Common myeloid progenitor, CD34-positive (primary cell): ENCODE measurements around the gene CPNE9.

ENCODE experiments used
- CTCF ChIA-PET: fragments of 350-600 bp; sonication (Branson Sonifier 250); formaldehyde crosslinking; loops from one replicate; lab custom pipeline; 2021; ENCODE audit warnings: antibody characterized with exemption; lab: Charles Lee
- POLR2A ChIA-PET: fragments of 350-600 bp; sonication (Branson Sonifier 250); formaldehyde crosslinking; loops from one replicate; lab custom pipeline; 2021; ENCODE audit warnings: antibody characterized with exemption; lab: Charles Lee
- DNase-seq, 3 donors: peaks; one replicate each; pipeline versions ENCODE4 v3.0.0 to v3.0.0-alpha.2; 2013
- H3K27ac ChIP-seq, 2 experiments: 1 replicate in 1 of 2; 2 replicates in 1 of 2; pipeline ENCODE4 v1.7.0; 2013; ENCODE audit warnings: inconsistent platforms in 2 of 2, low read length in 2 of 2, mild to moderate bottlenecking in 2 of 2, low read depth in 1 of 2, moderate library complexity in 1 of 2; ENCODE audit not compliant: severe bottlenecking in 2 of 2, insufficient read depth in 1 of 2, poor library complexity in 1 of 2
- H3K27me3 ChIP-seq, 5 experiments: replicated peaks in 2 of 5; 1 replicate in 3 of 5; 2 replicates in 2 of 5; pipeline versions ENCODE4 v1.6.1 to v1.7.0; 2013; ENCODE audit warnings: low read length in 4 of 5, mild to moderate bottlenecking in 2 of 5, moderate library complexity in 2 of 5, inconsistent platforms in 1 of 5; ENCODE audit not compliant: insufficient read depth in 5 of 5, control insufficient read depth in 4 of 5
- H3K36me3 ChIP-seq, 4 experiments: 1 replicate in 2 of 4; 2 replicates in 2 of 4; pipeline versions ENCODE4 v1.6.1 to v1.7.0; 2013; ENCODE audit warnings: low read length in 3 of 4, control low read depth in 1 of 4, mild to moderate bottlenecking in 1 of 4; ENCODE audit not compliant: control insufficient read depth in 4 of 4, insufficient read depth in 4 of 4
- H3K4me1 ChIP-seq, 4 experiments: 1 replicate in 3 of 4; 2 replicates in 1 of 4; pipeline versions ENCODE4 v1.6.1 to v1.7.1; 2013; ENCODE audit warnings: low read length in 3 of 4, mild to moderate bottlenecking in 3 of 4, control low read depth in 1 of 4, inconsistent platforms in 1 of 4, moderate library complexity in 1 of 4; ENCODE audit not compliant: control insufficient read depth in 4 of 4, insufficient read depth in 4 of 4; ENCODE audit errors: control extremely low read depth in 1 of 4
- H3K4me3 ChIP-seq, 7 experiments: 1 replicate in 4 of 7; 2 replicates in 3 of 7; pipeline versions ENCODE4 v1.5.1 to v1.7.0; 2013; ENCODE audit warnings: mild to moderate bottlenecking in 7 of 7, low read length in 6 of 7, moderate library complexity in 6 of 7, inconsistent platforms in 2 of 7, low read depth in 2 of 7, control low read depth in 1 of 7; ENCODE audit not compliant: insufficient read depth in 4 of 7, control insufficient read depth in 1 of 7; ENCODE audit errors: extremely low read depth in 1 of 7
- H3K9me3 ChIP-seq, 5 experiments: 1 replicate in 4 of 5; 2 replicates in 1 of 5; pipeline versions ENCODE4 v1.6.1 to v1.7.1; 2013; ENCODE audit warnings: low read length in 4 of 5, mild to moderate bottlenecking in 2 of 5, inconsistent platforms in 1 of 5, low read depth in 1 of 5, moderate library complexity in 1 of 5; ENCODE audit not compliant: control insufficient read depth in 4 of 5, insufficient read depth in 2 of 5; ENCODE audit errors: control extremely low read depth in 1 of 5
- whole genome bisulfite sequencing: methylation state at CpG from one replicate; pipeline ENCODE4 v1.1.5; 2013; ENCODE audit not compliant: insufficient coverage; 5-methylcytosine and 5-hydroxymethylcytosine counted together

The CPNE9 gene

DNA sequence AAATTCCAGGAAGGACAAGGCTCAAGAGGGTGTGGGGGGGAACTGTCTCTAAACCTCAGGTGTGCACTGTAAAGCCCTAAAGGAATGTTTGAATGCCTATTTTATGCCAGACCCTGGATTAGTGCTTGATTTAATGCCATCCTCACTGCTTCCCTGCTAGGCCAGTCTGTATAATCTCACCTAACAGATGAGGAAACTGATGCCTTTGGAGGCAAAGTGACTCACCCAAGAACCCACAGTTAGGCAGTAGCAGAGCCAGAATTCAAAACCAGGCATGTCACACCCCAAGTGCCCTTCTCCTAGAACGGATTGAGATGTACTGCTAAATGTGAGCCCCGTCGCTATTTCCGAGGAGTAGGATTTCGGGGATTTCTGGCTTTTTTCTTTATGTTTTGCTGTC, 58.3 kb downstream of the CPNE9 start:
- H3K9me3 ChIP-seq = no peaks in the 10 kb centered on the region
- H3K27me3 ChIP-seq = no peaks in the 10 kb centered on the region
- POLR2A ChIA-PET = no interaction called here
- H3K4me3 ChIP-seq = no peak overlapping the region
- 96% methylated on average over 5 of the region's 5 CpGs for WGBS
- CTCF ChIA-PET = no interaction called here
- H3K4me1 ChIP-seq = peaks cover 0 to under 1% (median 0%) of the 10 kb centered on the region in 4 experiments
- no peak overlapping the region for H3K27ac ChIP-seq
- no peak for DNase-seq
- peaks cover 0 to 31% (median 15%) of the 10 kb centered on the region in 4 experiments for H3K36me3 ChIP-seq

GRCh38 chr3:9762871-9763270, 59.2 kb downstream of the CPNE9 start:
- Histone ChIP-seq H3K9me3 (no peaks in the 10 kb centered on the region), H3K27ac (no peak overlapping the region), H3K27me3 (peaks cover 0 to 2% (median 0%) of the 10 kb centered on the region in 5 experiments), H3K4me3 (no peak overlapping the region), H3K4me1 (peaks cover 0 to 8% (median 0%) of the 10 kb centered on the region in 4 experiments), H3K36me3 (peaks cover 0 to 22% (median 9%) of the 10 kb centered on the region in 4 experiments)
- no peak for DNase-seq
- ChIA-PET POLR2A (no interaction called here), CTCF (interaction anchor here (1.3 kb wide), 1 partner anchor 9 kb away, joined by 3 read pairs; no protein-coding TSS in a partner anchor)
- 96% methylated on average over 4 of the region's 8 CpGs for WGBS

DNA sequence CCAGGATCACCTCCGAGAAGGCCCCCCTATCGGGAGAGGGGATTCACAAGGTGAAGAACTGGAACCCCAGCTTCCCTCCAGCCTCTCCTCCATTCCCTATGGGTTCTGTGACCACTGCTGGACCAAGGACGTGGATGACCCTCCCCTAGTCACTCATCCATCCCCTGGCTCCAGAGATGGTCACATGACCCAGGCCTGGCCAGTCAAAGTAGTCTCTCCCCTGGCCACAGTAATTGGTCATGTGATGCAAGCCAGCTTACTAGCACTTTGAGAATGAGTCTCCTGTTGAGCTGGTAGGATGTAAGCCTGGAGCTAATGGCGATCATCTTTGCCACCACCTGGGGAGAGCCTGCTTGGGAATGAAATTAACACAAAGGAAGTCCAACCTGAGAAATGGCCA, 62.2 kb downstream of the CPNE9 start:
- ChIA-PET POLR2A (no interaction called here), CTCF (interaction anchor here (0.8 kb wide), 1 partner anchor 9 kb away, joined by 3 read pairs; no protein-coding TSS in a partner anchor)
- H3K27me3 ChIP-seq = peaks cover 0 to 21% (median 0%) of the 10 kb centered on the region in 5 experiments
- whole genome bisulfite sequencing = 92% methylated on average over 3 of the region's 4 CpGs
- DNase-seq = no peak
- no peaks in the 10 kb centered on the region for H3K9me3 ChIP-seq
- no peak overlapping the region for H3K4me3 ChIP-seq
- H3K36me3 ChIP-seq = no peaks in the 10 kb centered on the region
- H3K27ac ChIP-seq = no peak overlapping the region
- H3K4me1 ChIP-seq = peaks cover 0 to 19% (median 12%) of the 10 kb centered on the region in 4 experiments

DNA sequence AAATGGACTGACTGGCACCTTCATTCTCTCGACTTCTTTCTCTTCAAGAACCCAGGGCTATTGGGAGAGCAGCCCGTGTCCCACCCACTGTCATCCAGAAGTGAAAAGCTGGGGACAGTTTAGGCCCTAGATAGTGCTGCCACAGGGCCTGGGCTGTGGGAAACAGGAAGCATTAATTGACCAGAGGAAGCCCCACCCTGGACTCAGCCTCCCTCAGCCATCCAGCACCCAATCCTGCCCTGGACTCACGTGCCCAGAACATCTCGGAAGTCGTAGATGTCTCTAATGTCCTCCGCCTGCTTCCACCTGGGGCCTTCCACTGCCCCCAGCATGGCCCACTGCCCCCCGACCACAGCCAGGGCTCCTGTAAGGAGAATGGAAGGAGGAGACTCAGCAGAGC, 63.8 kb downstream of the CPNE9 start:
- ChIA-PET POLR2A (no interaction called here), CTCF (interaction anchor here (1.1 to 1.8 kb wide), 4 partner anchors 8 to 40 kb away, joined by 3 to 5 read pairs (median 4); no protein-coding TSS in a partner anchor)
- Histone ChIP-seq H3K36me3 (no peaks in the 10 kb centered on the region), H3K27me3 (peaks cover 0 to 22% (median 0%) of the 10 kb centered on the region in 5 experiments), H3K9me3 (no peaks in the 10 kb centered on the region), H3K27ac (no peak overlapping the region), H3K4me3 (no peak overlapping the region), H3K4me1 (peaks cover 0 to 19% (median 12%) of the 10 kb centered on the region in 4 experiments)
- WGBS = 95% methylated on average over 6 of the region's 7 CpGs
- DNase-seq = no peak

GRCh38 chr3:9768141-9768775, 64.6 kb downstream of the CPNE9 start:
- Histone ChIP-seq H3K4me1 (peaks cover 0 to 19% (median 12%) of the 10 kb centered on the region in 4 experiments), H3K27ac (no peak overlapping the region), H3K36me3 (no peaks in the 10 kb centered on the region), H3K9me3 (no peaks in the 10 kb centered on the region), H3K27me3 (peaks cover 0 to 25% (median 0%) of the 10 kb centered on the region in 5 experiments), H3K4me3 (no peak overlapping the region)
- POLR2A ChIA-PET = interaction anchor here (1.0 kb wide), 1 partner anchor 11 kb away, joined by 3 read pairs; no protein-coding TSS in a partner anchor
- DNase-seq = no peak
- CTCF ChIA-PET = interaction anchor here (1.0 to 1.8 kb wide), 5 partner anchors 9 to 46 kb away, joined by 3 to 5 read pairs (median 4); no protein-coding TSS in a partner anchor
- 95% methylated on average over 5 of the region's 6 CpGs for WGBS

DNA sequence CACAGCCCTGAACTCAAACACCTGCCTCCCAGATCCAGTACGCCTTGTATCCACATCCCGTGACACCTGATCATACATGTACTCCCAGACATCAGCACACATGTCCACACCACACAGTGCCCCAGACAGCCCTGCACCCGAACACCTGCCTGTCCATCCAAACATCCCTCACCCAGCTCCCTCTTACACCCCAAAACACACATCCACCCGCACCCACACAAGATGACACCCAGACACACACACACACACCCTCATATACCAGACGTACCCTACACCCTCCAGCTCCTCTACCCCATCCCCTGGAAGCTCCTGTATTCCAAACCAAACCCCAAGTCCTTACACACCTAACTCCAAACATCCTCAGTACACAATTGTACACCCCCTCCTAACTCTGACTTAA, 65.4 kb downstream of the CPNE9 start:
- DNase-seq = no peak
- Histone ChIP-seq H3K36me3 (no peaks in the 10 kb centered on the region), H3K4me3 (no peak overlapping the region), H3K27me3 (peaks cover 0 to 25% (median 3%) of the 10 kb centered on the region in 5 experiments), H3K4me1 (peaks cover 0 to 19% (median 12%) of the 10 kb centered on the region in 4 experiments), H3K27ac (no peak overlapping the region), H3K9me3 (no peaks in the 10 kb centered on the region)
- WGBS = 100% methylated on average over 4 of the region's 5 CpGs
- CTCF ChIA-PET = interaction anchor here (1.0 to 1.3 kb wide), 4 partner anchors 9 to 47 kb away, joined by 3 to 5 read pairs (median 4); no protein-coding TSS in a partner anchor
- POLR2A ChIA-PET = interaction anchor here (1.0 to 1.3 kb wide), 2 partner anchors 11 to 12 kb away, joined by 3 read pairs; no protein-coding TSS in a partner anchor
